H1 (cell line): ENCODE results near the gene NFATC1. TPM values are rescaled to one million over a fixed set of nuclear protein-coding genes. Genes with fewer than 3 reads are reported as not detected.

Experiments
- CTCF ChIA-PET: fragments of 300-600 bp; sonication (Branson Sonifier 250); formaldehyde crosslinking; loops from one replicate; lab custom pipeline; 2021; ENCODE audit not compliant: partially characterized antibody; lab: Charles Lee
- POLR2A ChIA-PET: fragments of 300-600 bp; sonication (Branson Sonifier 250); formaldehyde crosslinking; loops from one replicate; lab custom pipeline; 2021; ENCODE audit warnings: inconsistent platforms; ENCODE audit not compliant: partially characterized antibody; lab: Charles Lee
- DNase-seq, 2 experiments: peaks; one replicate each; pipeline versions ENCODE4 v3.0.0 to v3.0.0-alpha.2; 2010 to 2022; ENCODE audit warnings: low spot score in 2 of 2, low read depth in 1 of 2, mixed read lengths in 1 of 2
- FAIRE-seq: peaks from 2 replicates; lab custom pipeline; 2011; peaks lifted over from hg19 to GRCh38; lab: Jason Lieb, UNC
- H2AFZ ChIP-seq: 2 replicates; pipeline ENCODE4 v1.8.1; 2012; ENCODE audit warnings: low read length, inconsistent platforms
- H2AK5ac ChIP-seq: 2 replicates; pipeline ENCODE4 v1.6.1; 2013; ENCODE audit warnings: low read depth, low read length
- H2BK120ac ChIP-seq: replicated peaks from 2 replicates; pipeline ENCODE3; 2013; ENCODE audit warnings: low read depth, low read length, inconsistent platforms
- H2BK12ac ChIP-seq: 2 replicates; pipeline ENCODE4 v1.6.1; 2013; ENCODE audit warnings: low read depth, low read length
- H2BK15ac ChIP-seq: 2 replicates; pipeline ENCODE4 v1.6.1; 2013; ENCODE audit warnings: low read length
- H2BK20ac ChIP-seq: 2 replicates; pipeline ENCODE4 v1.6.1; 2013; ENCODE audit warnings: low read length
- H2BK5ac ChIP-seq: 2 replicates; pipeline ENCODE4 v1.6.1; 2013; ENCODE audit warnings: low read depth, low read length
- H3K14ac ChIP-seq: 2 replicates; pipeline ENCODE4 v1.6.1; 2013; ENCODE audit warnings: inconsistent platforms; ENCODE audit not compliant: insufficient read length
- H3K18ac ChIP-seq: 2 replicates; pipeline ENCODE4 v1.6.1; 2013; ENCODE audit warnings: low read length; ENCODE audit errors: extremely low read depth
- H3K23ac ChIP-seq: 2 replicates; pipeline ENCODE4 v1.6.1; 2013; ENCODE audit warnings: inconsistent platforms; ENCODE audit not compliant: insufficient read length
- H3K23me2 ChIP-seq: 2 replicates; pipeline ENCODE4 v1.6.1; 2013; ENCODE audit warnings: low read depth, low read length
- H3K27ac ChIP-seq: 2 replicates; pipeline ENCODE4 v1.6.1; 2011; ENCODE audit warnings: low read depth, low read length, inconsistent platforms
- H3K27me3 ChIP-seq, 4 experiments: replicated peaks in 1 of 4; 1 replicate in 1 of 4; 2 replicates in 3 of 4; pipeline versions ENCODE4 v1.6.1 to v1.8.1; 2011 to 2013; ENCODE audit warnings: low read length in 3 of 4, mild to moderate bottlenecking in 3 of 4, inconsistent platforms in 2 of 4, mixed read lengths in 2 of 4, moderate library complexity in 1 of 4; ENCODE audit not compliant: control insufficient read depth in 3 of 4, insufficient read depth in 3 of 4; ENCODE audit errors: extremely low read depth in 1 of 4
- H3K36me3 ChIP-seq, 4 experiments: 2 replicates each; pipeline versions ENCODE4 v1.6.1 to v1.8.1; 2011 to 2013; ENCODE audit warnings: mild to moderate bottlenecking in 4 of 4, low read length in 3 of 4, moderate library complexity in 2 of 4, control low read depth in 1 of 4, inconsistent platforms in 1 of 4; ENCODE audit not compliant: insufficient read depth in 4 of 4, control insufficient read depth in 2 of 4
- H3K4ac ChIP-seq: replicated peaks from 2 replicates; pipeline ENCODE3; 2013; ENCODE audit warnings: low read length, low read depth, mixed read lengths, inconsistent platforms; ENCODE audit not compliant: insufficient read length
- H3K4me1 ChIP-seq, 4 experiments: replicated peaks in 1 of 4; 1 replicate in 1 of 4; 2 replicates in 3 of 4; pipeline versions ENCODE4 v1.6.1 to v1.8.1; 2011 to 2013; ENCODE audit warnings: low read length in 3 of 4, inconsistent platforms in 2 of 4, mixed read lengths in 1 of 4; ENCODE audit not compliant: insufficient read depth in 4 of 4, control insufficient read depth in 3 of 4
- H3K4me2 ChIP-seq, 2 experiments: 2 replicates each; pipeline versions ENCODE4 v1.6.1 to v1.8.1; 2011 to 2013; ENCODE audit warnings: low read depth in 2 of 2, low read length in 2 of 2, control low read depth in 1 of 2, inconsistent platforms in 1 of 2, mild to moderate bottlenecking in 1 of 2; ENCODE audit not compliant: insufficient read depth in 1 of 2
- H3K4me3 ChIP-seq, 4 experiments: fragments of 200-600, 300-600 bp in 1 of 4; sonication (generic), shearing (Covaris generic), sonication (Bioruptor Twin) in 1 of 4; 2 replicates each; pipeline versions ENCODE4 v1.5.1 to v1.8.1; 2011 to 2016; ENCODE audit warnings: low read length in 4 of 4, low read depth in 3 of 4, control low read depth in 2 of 4, inconsistent platforms in 2 of 4, mild to moderate bottlenecking in 2 of 4, mixed read lengths in 1 of 4, moderate library complexity in 1 of 4; ENCODE audit not compliant: insufficient read depth in 2 of 4; ENCODE audit errors: extremely low read depth in 1 of 4
- H3K56ac ChIP-seq: replicated peaks from 2 replicates; pipeline ENCODE3; 2013; ENCODE audit warnings: low read depth, mild to moderate bottlenecking, mixed read lengths, low read length, inconsistent platforms; ENCODE audit not compliant: insufficient read length
- H3K79me1 ChIP-seq: 2 replicates; pipeline ENCODE4 v1.6.1; 2013; ENCODE audit warnings: low read depth, low read length, control low read depth
- H3K79me2 ChIP-seq, 2 experiments: 2 replicates each; pipeline versions ENCODE4 v1.6.1 to v1.8.1; 2012 to 2013; ENCODE audit warnings: low read length in 2 of 2, mild to moderate bottlenecking in 2 of 2, inconsistent platforms in 1 of 2; ENCODE audit not compliant: insufficient read depth in 2 of 2, control insufficient read depth in 1 of 2
- H3K9ac ChIP-seq, 4 experiments: replicated peaks in 1 of 4; 1 replicate in 1 of 4; 2 replicates in 3 of 4; pipeline versions ENCODE4 v1.6.1 to v1.8.1; 2011 to 2013; ENCODE audit warnings: low read depth in 3 of 4, low read length in 3 of 4, control low read depth in 2 of 4, mild to moderate bottlenecking in 2 of 4, moderate library complexity in 2 of 4, inconsistent platforms in 1 of 4; ENCODE audit errors: extremely low read depth in 1 of 4
- H3K9me3 ChIP-seq, 2 experiments: 2 replicates each; pipeline versions ENCODE4 v1.6.1 to v1.8.1; 2012 to 2013; ENCODE audit warnings: mild to moderate bottlenecking in 2 of 2, moderate library complexity in 2 of 2, control low read depth in 1 of 2, inconsistent platforms in 1 of 2, low read depth in 1 of 2, low read length in 1 of 2, mixed read lengths in 1 of 2; ENCODE audit not compliant: insufficient read depth in 2 of 2
- H4K20me1 ChIP-seq, 2 experiments: replicated peaks in 1 of 2; 2 replicates each; pipeline versions ENCODE3 to v1.8.1; 2011 to 2013; ENCODE audit warnings: inconsistent platforms in 2 of 2, low read length in 2 of 2, mild to moderate bottlenecking in 1 of 2; ENCODE audit not compliant: insufficient read depth in 2 of 2, control insufficient read depth in 1 of 2
- H4K5ac ChIP-seq: 2 replicates; pipeline ENCODE4 v1.6.1; 2013; ENCODE audit warnings: low read length, low read depth, mixed read lengths, inconsistent platforms; ENCODE audit not compliant: insufficient read length
- H4K8ac ChIP-seq: 2 replicates; pipeline ENCODE4 v1.8.0; 2013; ENCODE audit warnings: mild to moderate bottlenecking, moderate library complexity, low read length, inconsistent platforms; ENCODE audit not compliant: insufficient read depth; ENCODE audit errors: extremely low read depth
- H4K91ac ChIP-seq: replicated peaks from 2 replicates; pipeline ENCODE3; 2013; ENCODE audit warnings: low read length, mixed read lengths, inconsistent platforms; ENCODE audit not compliant: insufficient read length
- BCL11A ChIP-seq, 2 experiments: IDR thresholded peaks; one replicate each; pipeline ENCODE4 v1.6.1; 2011; ENCODE audit warnings: low read depth in 2 of 2, low read length in 2 of 2, mild to moderate bottlenecking in 2 of 2
- CBX5 ChIP-seq: fragments of 300-800, 300-1000 bp; sonication (generic); IDR thresholded peaks from 2 replicates; pipeline ENCODE4 v1.7.1; 2016; ENCODE audit warnings: antibody characterized with exemption, low read length, low read depth
- EP300 ChIP-seq, 2 experiments: IDR thresholded peaks; 1 replicate in 1 of 2; 2 replicates in 1 of 2; pipeline ENCODE4 v1.6.1; 2011 to 2012; ENCODE audit warnings: low read depth in 2 of 2, low read length in 2 of 2, mild to moderate bottlenecking in 2 of 2, borderline replicate concordance in 1 of 2, inconsistent platforms in 1 of 2, moderate library complexity in 1 of 2
- EZH2 ChIP-seq: fragments of 200-600 bp; sonication (generic); IDR thresholded peaks from 2 replicates; pipeline ENCODE4 v1.7.1; 2012; ENCODE audit warnings: low read depth, mild to moderate bottlenecking, moderate library complexity, low read length, inconsistent platforms; ENCODE audit not compliant: severe bottlenecking
- GTF2F1 ChIP-seq: IDR thresholded peaks from 2 replicates; pipeline ENCODE4 v1.6.1; 2012; ENCODE audit warnings: low read depth, low read length, improper control_type of control experiment, borderline replicate concordance
- JUND ChIP-seq: IDR thresholded peaks from 2 replicates; pipeline ENCODE4 v1.6.1; 2011; ENCODE audit warnings: mild to moderate bottlenecking, improper control_type of control experiment, low read length
- KDM5A ChIP-seq: fragments of 200-600 bp; IDR thresholded peaks from 2 replicates; pipeline ENCODE4 v1.7.1; 2012; ENCODE audit warnings: mild to moderate bottlenecking, low read length, inconsistent platforms, mixed read lengths
- MAFK ChIP-seq: IDR thresholded peaks from 2 replicates; pipeline ENCODE4 v1.6.1; 2012; ENCODE audit warnings: low read depth, mild to moderate bottlenecking, improper control_type of control experiment, low read length
- NRF1 ChIP-seq: IDR thresholded peaks from 2 replicates; pipeline ENCODE4 v1.6.1; 2011; ENCODE audit warnings: mild to moderate bottlenecking, low read depth, low read length, improper control_type of control experiment
- SIRT6 ChIP-seq: IDR thresholded peaks from one replicate; pipeline ENCODE4 v1.7.1; 2012; ENCODE audit warnings: low read length, inconsistent platforms
- SIX5 ChIP-seq: IDR thresholded peaks from 2 replicates; pipeline ENCODE4 v1.6.1; 2011; ENCODE audit warnings: mild to moderate bottlenecking, low read depth, low read length
- TAF1 ChIP-seq: IDR thresholded peaks from 2 replicates; pipeline ENCODE4 v1.6.1; 2011; ENCODE audit warnings: mild to moderate bottlenecking, low read depth, low read length
- WGBS, 2 experiments: shearing (Covaris generic) in 1 of 2; methylation state at CpG; one replicate each; pipeline versions ENCODE4 v1.1.6 to v1.1.7; 2013 to 2015; ENCODE audit warnings: low lambda C conversion rate in 2 of 2, mixed read lengths in 2 of 2, inconsistent platforms in 1 of 2, low coverage in 1 of 2, missing lambda C conversion rate in 1 of 2; ENCODE audit not compliant: insufficient replicate concordance in 2 of 2, insufficient coverage in 1 of 2, insufficient read length in 1 of 2; ENCODE audit errors: extremely low coverage in 1 of 2, missing lambda C conversion rate in 1 of 2; 5-methylcytosine and 5-hydroxymethylcytosine counted together
- polyA plus RNA-seq, 7 experiments: library from polyadenylated mRNA; depleted of rRNA in 3 of 7; stranded (reverse) in 5 of 7; unstranded in 2 of 7; fragments of >200 nt in 5 of 7; fragments of 200-250 nt in 2 of 7; gene quantifications; 1 replicate in 5 of 7; 2 replicates in 1 of 7; 4 replicates in 1 of 7; pipeline versions ENCODE4 v1.2.1 to v1.2.3, GENCODE V29; 2011 to 2013; ENCODE audit warnings: missing spikeins in 2 of 7, mixed read lengths in 2 of 7
- total RNA-seq: library from RNA; stranded (reverse); fragmentation: NEBNext Ultra II Directional; extraction: Animal tissue kit (Norgen Biotek cat#: 25700); gene quantifications from 2 replicates; pipeline ENCODE4 v1.2.1, GENCODE V29; 2021

NFATC1 gene
- total and polyA plus RNA-seq, 2 of the 8 experiments (the other 6 are each of a cell fraction or from before 2014, with no cell fraction given), result 2.0 to 6.6 TPM

DNA sequence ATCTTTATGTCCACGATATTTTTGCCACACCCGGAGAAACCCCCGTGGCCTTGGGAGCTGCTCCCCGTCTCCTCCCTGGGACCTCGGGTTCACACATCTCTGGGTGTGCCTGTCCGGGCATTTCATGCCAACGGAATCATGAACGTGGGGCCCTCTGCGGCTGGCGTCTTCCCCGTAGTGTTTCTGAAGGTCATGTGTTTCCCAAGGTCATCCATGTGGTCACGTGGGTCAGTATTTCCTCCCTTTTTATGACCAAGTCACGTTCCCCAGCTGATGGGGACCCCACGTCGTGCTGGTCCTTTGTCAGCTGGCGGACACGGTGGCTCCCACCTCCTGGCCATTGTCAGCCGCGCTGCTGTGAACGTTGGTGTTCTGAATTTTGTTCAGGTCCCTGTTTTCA, 135.7 kb downstream of the NFATC1 start:
- Histone ChIP-seq H3K9ac (no peak overlapping the region), H4K5ac (no peak overlapping the region), H3K9me3 (no peaks in the 10 kb centered on the region), H3K23ac (no peak overlapping the region), H2BK12ac (no peak overlapping the region), H3K27me3 (peaks cover 0 to 2% (median 0%) of the 10 kb centered on the region in 4 experiments; a peak in 3 of 7 replicates), H3K4me1 (0 out of 7 replicates have a peak, but pooled peaks cover 0 to 2% (median 0%) of the 10 kb centered on the region in 4 experiments), H4K91ac (no peak overlapping the region), H3K27ac (no peak overlapping the region), H3K14ac (no peak overlapping the region), H2BK5ac (no peak overlapping the region), H3K23me2 (no peaks in the 10 kb centered on the region), H4K20me1 (no peaks in the 10 kb centered on the region), H2BK20ac (no peak overlapping the region), H3K4ac (no peak overlapping the region), H2BK15ac (no peak overlapping the region), H2BK120ac (no peak overlapping the region), H2AFZ (no peak overlapping the region), H3K79me1 (no peaks in the 10 kb centered on the region), H3K4me2 (no peak overlapping the region), H4K8ac (no peak overlapping the region), H3K79me2 (no peaks in the 10 kb centered on the region), H3K36me3 (no peaks in the 10 kb centered on the region), H3K56ac (no peak overlapping the region), H2AK5ac (no peak overlapping the region), H3K4me3 (no peak overlapping the region), H3K18ac (no peak overlapping the region)
- 86% methylated on average over 20 of the region's 20 CpGs; no CpG with 5 or more reads in 1 of the 2 experiments for WGBS, 2 experiments
- ChIA-PET POLR2A (no interaction called here), CTCF (interaction anchor here (0.8 to 7.1 kb wide), 4 partner anchors 8 to 150 kb away, joined by 3 to 124 read pairs (median 12); no protein-coding TSS in a partner anchor)
- DNase-seq (no peak), FAIRE-seq (no peak)
- TF ChIP-seq BCL11A (IDR thresholded peaks at IDR 0.05; ENCODE audit: low read depth in 2 of 2, low read length in 2 of 2) (no peak), GTF2F1 (no peak), NRF1 (no peak), SIX5 (no peak), EZH2 (no peak), JUND (no peak), SIRT6 (no peak), KDM5A (no peak), TAF1 (no peak), EP300 (IDR thresholded peaks at IDR 0.05; ENCODE audit: borderline replicate concordance in 1 of 2, low read depth in 2 of 2, low read length in 2 of 2) (no peak), MAFK (no peak), CBX5 (no peak)
